Left renal pelvis (tissue), 4 donors: ENCODE data around the gene MTCH2. TPM values are rescaled to one million over a fixed set of nuclear protein-coding genes. Genes with fewer than 3 reads are reported as not detected.

Source experiments
- DNase-seq, 4 donors: peaks; one replicate each; pipeline ENCODE4 v3.0.0-alpha.2; 2013; ENCODE audit warnings: low read depth in 4 of 4, low spot score in 3 of 4
- polyA plus RNA-seq, 4 donors: library from polyadenylated mRNA; unstranded; fragments of 120-200 nt; gene quantifications; one replicate each; pipeline ENCODE4 v1.2.1, GENCODE V29; 2013; ENCODE audit not compliant: insufficient read length in 4 of 4

MTCH2 gene
- polyA plus RNA-seq, 4 donors = 50.1 to 123 (median 110) TPM

DNA sequence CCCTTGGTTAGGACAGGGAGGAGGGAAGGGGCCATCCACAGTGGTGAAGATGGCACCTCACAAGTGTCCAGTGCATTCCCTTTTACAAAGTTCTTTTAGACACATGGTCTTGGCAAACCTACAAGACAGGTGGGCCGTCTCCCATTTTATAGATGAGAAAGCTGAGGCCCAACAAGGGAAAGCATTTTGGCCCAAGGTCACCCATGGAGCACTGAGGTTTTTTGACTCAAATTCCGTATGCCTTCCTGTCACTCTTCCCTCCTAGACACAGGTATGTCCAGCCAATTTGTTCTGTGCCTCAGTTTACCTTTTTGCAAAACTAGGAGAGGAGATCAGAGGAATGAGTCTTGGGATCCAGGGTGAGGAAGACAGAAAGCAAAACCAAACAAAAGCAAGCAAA, 49.4 kb downstream of the MTCH2 start:
- no peak for DNase-seq

DNA sequence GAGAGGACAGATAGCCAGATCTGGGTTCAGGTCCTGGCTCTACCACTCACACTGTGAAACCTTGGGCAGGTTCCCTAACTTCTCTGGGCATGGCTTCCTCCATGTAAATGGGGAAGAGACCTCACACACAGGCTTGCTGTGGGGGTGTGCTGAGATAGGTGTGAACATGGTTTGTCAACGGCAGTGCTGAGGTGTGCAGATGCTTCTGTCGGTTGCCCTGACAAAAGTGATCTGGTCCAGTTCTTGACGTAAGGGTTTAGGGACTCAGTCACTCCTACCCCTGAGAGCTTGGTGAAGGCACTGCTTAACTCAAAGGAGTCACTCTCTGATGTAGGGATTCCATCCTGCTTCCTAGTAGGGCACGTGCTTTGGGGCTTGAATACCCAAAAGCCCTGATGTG, 50.1 kb downstream of the MTCH2 start:
- DNase-seq = no peak

DNA sequence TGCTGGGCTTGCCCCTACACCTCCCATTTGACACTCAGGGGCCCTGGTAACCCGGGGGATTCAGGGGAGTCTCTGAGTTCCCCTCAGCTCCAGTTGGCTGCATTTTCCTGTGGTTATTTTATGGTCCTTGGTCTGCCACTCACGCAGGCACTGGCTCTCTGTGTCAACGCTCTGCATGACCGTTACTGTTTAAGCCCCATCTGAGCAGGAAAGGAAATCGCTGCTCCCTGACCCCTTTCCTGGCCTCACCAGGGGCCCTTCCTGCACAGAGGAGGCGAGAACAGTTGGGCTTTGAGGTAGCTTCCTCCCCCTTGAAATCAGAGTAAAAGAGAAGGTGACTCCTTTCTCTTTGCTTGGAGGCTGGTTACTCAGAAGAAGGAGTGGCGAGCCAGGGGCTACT, 50.6 kb downstream of the MTCH2 start:
- no peak for DNase-seq

DNA sequence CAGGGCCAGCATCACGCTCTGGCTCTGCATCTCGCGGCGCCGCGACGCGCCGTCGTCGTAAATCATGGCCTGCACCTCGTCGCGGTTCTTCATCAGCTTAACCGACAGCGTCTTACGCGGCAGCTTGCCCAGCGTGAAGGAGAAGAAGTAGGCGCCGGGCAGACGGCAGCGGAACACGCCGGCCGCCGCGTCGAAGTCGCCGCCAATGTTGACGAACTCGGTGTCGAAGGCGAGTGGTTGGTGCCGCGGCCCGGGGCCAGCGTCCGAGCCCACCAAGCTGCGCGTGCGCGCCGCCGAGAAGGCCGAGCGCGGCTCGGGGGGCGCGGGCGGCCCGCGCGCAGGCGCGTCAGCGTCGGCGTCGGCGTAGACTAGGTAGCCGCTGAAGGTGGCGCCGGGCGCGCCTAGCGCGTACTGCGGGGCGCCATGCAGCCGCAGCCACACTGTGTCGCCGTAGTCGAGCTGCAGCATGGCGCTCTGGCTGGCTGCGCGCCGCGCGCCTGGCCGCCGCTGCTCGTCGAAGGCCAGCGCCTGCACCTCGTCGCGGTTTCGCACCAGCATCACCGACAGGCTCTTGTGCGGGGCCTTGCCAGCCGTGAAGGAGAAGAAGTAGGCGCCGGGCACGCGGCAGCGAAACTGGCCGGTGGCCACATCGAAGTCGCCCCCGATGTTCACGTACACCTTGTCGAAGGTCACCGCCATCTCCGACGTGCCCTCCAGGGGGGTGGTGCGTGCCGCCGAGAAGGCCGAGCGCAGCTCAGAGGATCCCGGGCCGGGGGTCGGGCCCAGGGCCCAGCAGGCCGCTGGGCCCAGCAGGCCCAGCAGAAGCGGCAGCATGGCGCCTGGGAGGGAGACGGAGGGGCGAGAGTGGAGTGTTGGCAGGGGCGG, 52.1 kb downstream of the MTCH2 start:
- DNase-seq = no peak

DNA sequence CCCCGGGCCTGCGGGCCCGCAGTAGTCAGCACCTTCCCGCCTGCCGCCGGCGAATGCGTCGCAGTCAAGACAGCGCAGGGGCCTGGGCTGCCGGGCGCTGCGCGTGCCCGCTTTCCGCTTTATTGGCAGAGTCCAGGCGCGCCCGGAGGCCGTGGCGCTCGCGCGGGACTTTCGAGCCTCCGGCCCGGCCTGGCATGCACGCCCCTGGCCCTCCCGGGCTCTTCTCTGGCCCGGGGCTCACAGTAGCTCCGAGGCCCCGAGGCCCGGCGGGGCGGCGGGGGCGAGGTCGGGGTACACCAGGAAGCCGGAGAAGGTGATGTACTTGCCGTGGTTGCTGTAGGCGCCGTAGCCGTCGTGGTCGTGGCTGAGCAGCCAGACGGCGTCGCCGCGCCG, 52.8 kb downstream of the MTCH2 start:
- no peak for DNase-seq

DNA sequence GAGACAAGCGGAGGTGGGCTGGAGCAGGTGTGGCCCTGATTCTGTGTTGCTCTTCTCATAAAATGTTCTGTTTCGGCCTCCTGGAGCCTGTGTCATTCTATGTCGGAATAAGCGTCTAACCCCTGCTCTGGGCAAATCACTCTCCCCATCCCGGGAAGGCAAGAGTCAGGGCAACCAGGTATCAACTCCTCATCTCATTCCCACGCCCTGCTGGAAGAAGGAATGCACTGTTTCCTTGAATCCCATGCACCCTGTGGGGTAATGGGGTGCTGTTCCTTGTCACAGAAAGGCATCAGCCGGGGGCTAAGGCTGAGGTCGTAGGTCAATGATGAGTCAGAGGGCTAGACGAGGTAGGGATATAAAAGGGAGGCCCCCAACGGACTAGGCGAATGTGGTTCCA, 53.2 kb downstream of the MTCH2 start:
- DNase-seq = no peak

DNA sequence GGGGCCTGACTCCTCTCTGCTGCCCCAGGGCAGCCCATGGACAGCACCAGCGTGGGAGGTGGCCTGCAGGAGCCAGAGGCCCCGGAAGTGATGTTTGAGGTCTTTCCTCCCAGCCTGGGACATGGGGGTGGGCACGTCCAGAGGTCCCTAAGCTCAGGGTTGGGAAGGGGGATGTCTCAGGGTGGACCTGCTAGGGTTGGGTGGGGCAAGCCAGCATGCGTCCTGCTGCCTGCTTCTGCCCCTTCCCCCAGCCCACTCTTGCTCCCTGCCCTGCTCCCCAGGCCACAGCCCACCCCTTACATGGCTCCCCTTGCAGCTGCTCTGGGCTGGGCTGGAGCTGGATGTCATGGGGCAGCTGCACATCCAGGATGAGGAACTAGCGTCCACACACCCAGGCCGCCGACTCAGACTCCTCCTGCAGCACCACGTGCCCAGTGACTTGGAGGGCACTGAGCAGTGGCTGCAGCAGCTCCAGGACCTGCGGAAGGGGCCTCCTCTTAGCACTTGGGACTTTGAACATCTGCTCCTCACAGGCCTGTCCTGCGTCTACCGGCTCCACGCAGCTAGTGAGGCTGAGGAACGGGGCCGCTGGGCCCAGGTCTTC, 54.5 kb downstream of the MTCH2 start:
- no peak for DNase-seq

DNA sequence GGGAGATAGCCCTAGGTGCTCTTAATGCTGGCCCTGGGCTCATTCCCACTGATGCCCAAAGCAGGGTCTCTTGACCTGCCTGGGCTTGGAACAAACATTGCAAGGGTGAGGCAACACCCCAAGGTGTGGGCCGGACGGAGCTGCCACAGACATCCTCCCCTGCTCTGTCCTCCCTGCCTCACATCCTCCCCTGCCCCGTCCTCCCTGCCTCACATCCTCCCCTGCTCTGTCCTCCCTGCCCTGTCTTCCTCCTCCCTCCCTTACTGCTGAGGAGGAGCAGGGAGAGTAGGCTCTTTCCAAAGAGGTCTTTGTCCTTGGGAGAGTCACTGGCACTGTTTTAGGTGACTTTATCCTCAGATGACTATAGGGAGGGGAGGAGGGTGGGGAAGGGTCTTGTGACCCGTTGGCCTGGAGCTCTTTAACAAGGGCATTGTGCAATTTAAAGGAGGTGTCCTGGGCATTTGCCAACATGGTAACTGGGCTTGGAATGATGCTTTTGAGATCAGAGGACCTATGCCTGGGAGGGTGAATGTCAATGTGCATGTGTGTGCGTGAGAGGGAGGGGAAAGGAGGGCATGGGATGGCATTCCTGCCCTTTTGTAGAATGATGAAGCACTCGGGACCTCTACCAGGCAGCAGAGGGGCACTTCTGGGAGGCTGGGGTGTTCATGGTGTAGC, 55.2 kb downstream of the MTCH2 start:
- DNase-seq = no peak

DNA sequence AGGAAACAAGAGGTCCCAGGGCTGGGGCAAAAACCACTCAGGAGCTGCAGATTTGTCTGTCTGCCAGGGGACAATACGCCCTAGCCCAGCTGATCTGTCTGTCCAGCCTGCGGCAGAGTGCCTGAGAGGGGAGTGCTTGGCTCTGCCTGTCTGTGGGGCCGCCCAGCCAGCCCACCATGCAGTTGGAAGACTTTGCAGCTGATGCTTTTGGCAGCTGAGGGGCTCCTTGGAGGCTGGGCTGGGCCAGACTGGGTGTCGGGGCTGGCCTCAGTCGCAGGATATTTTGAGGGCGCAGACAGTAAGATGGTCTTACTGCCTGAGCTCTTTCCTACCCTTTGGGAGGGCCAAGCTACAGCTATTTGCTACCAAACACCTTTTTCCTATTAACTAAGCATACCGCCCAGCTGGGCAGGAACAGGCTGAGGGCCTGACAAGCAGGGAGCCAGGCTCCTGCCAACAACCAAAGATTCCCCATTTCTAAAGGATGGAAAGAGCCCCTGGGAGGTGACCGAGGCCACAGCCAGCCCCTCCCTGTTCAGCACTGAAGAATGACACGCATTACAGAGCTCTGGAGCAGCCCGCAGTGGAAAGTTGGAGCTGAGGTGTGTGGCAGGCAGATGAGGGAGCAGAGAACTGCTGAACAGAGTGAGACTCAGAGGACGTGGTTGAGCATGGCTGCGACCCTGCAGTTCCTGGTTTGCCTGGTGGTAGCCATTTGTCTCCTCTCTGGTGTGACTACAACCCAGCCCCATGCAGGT, 56.1 kb downstream of the MTCH2 start, which contains the start of gene FAM180B:
Gene FAM180B, plus strand, starts transcription at position 581 of the 758 bp plus-strand sequence. Its CDS starts 91 bp downstream, at position 672.
- DNase-seq = no peak

DNA sequence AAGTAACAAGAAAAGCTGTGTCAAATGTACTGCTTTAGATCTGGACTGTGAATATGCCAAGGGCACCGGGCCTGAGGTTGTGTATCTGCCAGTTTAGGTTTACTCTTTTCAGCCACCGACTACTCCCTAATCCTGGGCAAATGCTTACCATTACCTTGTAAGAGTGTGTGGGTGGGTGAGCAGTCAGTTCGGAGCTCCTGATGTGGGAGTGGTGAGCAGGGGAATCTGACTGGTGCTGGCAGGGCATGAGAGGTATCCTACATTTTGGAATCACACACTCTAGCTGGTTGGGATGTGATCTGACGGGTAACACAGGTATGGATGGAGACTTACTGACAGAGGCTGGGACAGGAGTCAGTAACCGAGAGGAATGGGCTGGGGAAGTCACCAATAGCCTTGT, 58.5 kb downstream of the MTCH2 start:
- no peak for DNase-seq

DNA sequence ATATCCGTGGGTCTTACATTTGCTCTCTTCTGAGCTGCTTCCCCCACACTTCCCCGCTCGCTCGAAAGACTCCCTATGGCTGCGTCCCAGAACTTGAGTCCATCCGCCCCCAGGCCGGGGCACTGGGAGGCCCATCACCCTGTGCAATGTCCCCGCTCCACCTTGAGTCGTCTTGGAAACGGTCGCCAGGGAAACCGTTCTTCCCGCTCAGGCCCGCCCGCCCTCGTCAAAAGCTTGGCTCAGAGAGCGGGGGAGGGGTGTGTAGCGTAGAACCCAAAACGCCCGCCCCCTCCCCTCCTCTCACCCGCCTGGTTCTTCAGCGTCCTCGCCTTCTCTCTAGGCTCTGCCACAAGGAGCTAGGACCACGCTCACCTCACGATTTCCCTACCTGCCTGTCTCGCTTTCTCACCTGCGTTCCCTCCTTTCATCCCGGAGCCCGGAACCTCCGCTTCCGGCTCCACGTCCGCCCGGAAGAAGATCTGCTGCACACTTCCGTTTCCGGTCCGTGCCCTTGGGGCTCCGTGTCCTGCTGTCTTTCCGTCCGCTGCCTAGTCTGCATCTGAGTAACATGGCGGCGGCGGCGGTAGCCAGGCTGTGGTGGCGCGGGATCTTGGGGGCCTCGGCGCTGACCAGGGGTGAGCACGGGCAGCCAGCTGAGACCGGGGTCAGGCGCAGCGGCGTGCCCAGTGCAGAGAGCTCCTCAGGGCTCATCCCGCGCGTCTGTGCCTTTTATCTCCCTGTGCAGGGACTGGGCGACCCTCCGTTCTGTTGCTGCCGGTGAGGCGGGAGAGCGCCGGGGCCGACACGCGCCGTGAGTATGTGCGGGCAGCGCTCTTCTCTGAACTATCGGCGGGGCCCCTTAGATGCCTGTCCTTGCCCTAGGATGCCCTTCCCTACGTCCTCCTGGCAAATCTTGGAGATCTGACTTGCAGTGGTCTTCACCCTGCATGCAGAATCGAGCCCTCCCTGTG, 63.5 kb downstream of the MTCH2 start, which contains the start of the genes KBTBD4 and NDUFS3:
Gene KBTBD4, minus strand, starts transcription at position 447 of the 971 bp plus-strand sequence. Its CDS starts 19 bp downstream, at position 428.
Gene NDUFS3, plus strand, starts transcription at position 551 of the 971 bp plus-strand sequence. Its CDS starts 18 bp downstream, at position 569.
- DNase-seq = peak; percentile 85 to 89 (median 86)

DNA sequence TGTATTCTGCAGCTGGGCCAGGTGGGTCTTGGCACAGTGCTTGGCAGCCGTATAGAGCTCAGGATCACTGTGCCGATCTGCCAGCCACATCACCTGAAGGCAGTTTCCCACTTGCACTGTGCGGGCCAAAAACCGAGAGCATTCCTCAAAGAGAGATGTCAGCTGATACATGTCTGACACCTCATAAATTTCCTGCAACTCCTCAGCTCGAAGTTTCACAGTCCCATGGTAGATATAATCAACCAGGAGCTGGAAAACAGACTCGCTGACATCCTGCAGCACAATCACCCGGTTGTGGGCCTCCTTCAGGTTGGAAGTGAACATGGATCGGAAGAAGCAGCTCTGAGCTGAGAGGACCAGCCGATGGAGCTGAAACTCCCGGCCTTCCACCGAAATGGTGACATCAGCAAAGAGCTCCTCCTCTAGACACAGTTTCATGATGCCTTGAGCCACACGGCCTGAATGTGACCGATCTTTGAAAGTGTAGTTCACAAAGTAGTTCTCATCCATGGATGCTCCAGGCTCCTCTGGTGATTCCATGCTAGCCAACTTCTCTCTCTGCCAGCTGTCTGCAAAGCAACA, 64.8 kb downstream of the MTCH2 start:
- DNase-seq = no peak

DNA sequence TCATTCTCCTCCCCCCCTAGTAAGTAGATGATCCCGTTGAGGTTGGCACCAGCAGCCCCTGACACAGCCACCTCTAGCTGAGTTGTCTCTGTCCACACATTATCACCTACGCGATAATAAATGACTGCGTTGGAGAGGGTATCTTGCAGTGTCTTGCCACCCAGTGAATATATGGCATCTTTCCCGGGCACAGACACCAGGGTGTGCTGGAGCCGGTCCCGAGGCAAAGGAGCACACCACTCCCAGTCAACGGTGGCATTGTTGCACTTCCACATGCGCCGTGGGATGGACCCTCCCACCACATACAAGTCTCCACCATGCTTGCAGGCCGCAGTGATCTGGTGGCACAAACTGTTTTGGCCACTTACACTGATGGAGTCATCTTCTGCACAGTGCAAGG, 69.0 kb downstream of the MTCH2 start:
- no peak for DNase-seq

DNA sequence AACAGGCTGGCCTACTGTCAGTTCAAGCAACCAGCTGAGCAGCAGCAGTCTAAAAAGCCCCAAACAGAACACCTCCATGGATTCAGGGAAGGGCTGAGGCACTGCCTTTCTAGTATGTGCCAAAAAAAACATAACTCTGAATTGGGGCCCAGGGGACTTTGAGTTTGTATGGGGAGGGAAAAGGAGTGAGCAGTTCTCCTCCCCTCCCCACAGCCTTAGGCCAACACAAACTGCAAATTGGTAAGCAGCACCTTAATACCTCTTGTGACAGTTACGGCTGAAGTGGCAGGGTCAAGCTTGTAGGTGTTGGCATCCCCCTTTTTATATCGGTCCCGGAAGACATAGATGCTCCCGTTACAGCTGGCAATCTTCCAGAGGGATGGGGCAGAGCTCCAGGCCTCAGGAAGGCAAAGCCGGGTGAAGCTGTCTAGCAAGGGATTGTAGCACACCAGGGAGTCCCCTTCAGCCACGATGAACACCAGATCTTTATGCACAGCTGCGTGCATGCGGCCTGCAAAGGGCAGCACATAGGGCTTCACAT, 69.6 kb downstream of the MTCH2 start:
- no peak for DNase-seq

DNA sequence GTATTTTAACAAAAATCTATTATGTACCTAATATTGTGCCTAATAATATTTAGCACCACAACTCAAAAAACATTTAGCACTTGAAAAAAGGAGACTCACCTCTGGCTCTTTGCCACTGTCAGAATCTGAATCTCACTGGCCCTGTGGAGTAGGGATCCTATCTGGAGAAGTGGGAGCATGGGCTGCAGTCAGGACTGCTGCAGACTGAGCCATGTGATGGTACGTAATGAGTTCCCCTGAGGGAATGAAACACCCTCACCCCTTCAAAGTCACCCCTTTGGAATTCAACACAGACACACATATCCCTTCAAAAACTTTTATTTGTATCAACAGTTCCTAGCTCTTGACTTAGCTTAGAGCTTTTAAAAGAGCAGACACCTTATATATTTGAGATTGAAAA, 70.5 kb downstream of the MTCH2 start:
- DNase-seq = no peak

DNA sequence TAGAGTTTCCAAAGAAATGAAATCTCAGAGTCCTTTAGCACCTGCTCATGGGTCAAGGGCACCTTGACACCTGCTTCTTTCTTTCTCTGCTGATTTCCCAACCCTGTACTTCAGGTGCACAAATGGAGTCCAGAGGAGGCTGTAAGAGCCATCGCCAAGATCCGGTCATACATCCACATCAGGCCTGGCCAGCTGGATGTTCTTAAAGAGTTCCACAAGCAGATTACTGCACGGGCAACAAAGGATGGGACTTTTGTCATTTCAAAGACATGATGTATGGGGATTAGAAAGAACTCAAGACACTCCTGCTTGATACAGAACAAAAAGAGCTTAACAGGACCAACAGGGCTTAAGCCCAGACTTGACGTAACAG, 71.0 kb downstream of the MTCH2 start:
- DNase-seq = no peak

DNA sequence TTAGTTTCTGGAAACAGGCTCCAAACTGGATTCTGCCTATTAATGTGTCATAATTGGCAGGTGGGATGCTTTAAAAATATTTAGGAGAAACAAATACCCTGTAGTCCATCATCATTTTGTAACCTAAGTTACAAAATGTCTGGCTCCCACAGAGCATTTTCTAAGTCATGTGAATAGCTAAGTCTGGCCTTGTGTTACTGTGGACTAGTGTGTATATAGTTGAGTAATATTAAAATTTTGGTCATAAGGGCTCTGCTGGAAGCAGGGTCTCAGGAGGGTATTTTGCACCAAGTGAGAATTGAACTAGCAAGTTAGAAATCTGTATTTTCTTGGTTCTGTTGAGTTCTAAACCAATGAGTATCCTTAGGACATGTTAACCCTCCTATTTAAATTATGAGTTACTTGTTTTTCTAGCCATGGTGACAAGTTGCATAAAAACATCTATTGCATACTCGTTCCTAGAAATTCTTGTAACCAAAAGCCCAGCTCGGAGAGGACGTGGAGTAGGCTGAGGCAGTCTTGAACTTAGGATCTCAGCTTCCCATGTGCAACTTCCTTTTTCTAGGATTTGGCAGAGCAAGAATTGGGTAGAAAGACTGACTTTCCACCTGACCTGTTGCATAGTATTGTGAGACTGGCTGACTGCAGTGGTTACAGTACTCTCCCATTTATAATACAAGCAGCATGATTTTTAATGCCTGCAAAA, 71.6 kb downstream of the MTCH2 start:
- no peak for DNase-seq

DNA sequence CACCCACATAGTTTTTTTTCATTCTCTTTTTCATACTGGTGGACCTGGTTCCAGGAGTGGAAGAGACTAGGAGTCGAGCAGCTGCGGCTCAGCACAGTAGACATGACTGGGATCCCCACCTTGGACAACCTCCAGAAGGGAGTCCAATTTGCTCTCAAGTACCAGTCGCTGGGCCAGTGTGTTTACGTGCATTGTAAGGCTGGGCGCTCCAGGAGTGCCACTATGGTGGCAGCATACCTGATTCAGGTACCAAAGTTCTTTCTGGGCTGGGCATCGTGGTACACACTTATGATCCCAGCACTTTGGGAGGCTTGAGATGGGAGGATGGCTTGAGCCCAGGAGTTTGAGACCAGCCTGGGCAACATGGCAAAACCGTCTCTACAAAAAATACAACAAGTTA, 72.7 kb downstream of the MTCH2 start:
- DNase-seq = no peak
